Measurements from ENCODE around the gene ZNF804A. TPM values are rescaled to one million over a fixed set of nuclear protein-coding genes. Genes with fewer than 3 reads are reported as not detected.

ZNF804A gene
- total RNA-seq, 1 experiment from 2014 or later = not detected

- no TSS peak for BruUV-seq (replicated peaks)
- no peak for TF ChIP-seq CTCF (IDR thresholded peaks at IDR 0.05; ENCODE audit: insufficient read depth in 1 of 2, low read depth in 1 of 2, low read length in 1 of 2, severe bottlenecking in 1 of 2, unreplicated experiment in 1 of 2)
- Histone ChIP-seq H3K36me3 (ENCODE audit: control insufficient read depth, insufficient read depth, low read length) (no peaks in the 10 kb centered on the region), H3K4me1 (no peaks in the 10 kb centered on the region), H3K27me3 (replicated peaks; ENCODE audit: control insufficient read depth, insufficient read depth, low read length) (no peaks in the 10 kb centered on the region), H3K4me3 (ENCODE audit: low read depth, low read length) (no peak overlapping the region), H3K9me3 (no peaks in the 10 kb centered on the region)
- POLR2A ChIA-PET = no interaction called here
- H3K27ac Mint-ChIP-seq (ENCODE audit: unreplicated experiment) = no peak overlapping the region
- no peaks in the 10 kb centered on the region for H3K4me1 Mint-ChIP-seq (ENCODE audit: low read depth, unreplicated experiment)
- DNase-seq = no peak
- CTCF ChIA-PET = no interaction called here
- no peak overlapping the region for H3K4me3 Mint-ChIP-seq (ENCODE audit: unreplicated experiment)
- H3K27me3 Mint-ChIP-seq (ENCODE audit: insufficient read depth, unreplicated experiment) = no peaks in the 10 kb centered on the region
- intact Hi-C loops (cut with micrococcal nuclease; ENCODE audit: unreplicated experiment) = no loop called here
- no peaks in the 10 kb centered on the region for H3K9me3 Mint-ChIP-seq (ENCODE audit: unreplicated experiment)
- no peaks in the 10 kb centered on the region for H3K36me3 Mint-ChIP-seq (ENCODE audit: insufficient read depth, unreplicated experiment)
These were observed 358.5 kb downstream of the ZNF804A start for GRCh38 chr2:184956856-184957255.

- Mint-ChIP-seq H3K27ac (ENCODE audit: unreplicated experiment) (no peak overlapping the region), H3K4me1 (ENCODE audit: low read depth, unreplicated experiment) (no peaks in the 10 kb centered on the region), H3K9me3 (ENCODE audit: unreplicated experiment) (peaks cover 1% of the 10 kb centered on the region), H3K36me3 (ENCODE audit: insufficient read depth, unreplicated experiment) (no peaks in the 10 kb centered on the region), H3K27me3 (ENCODE audit: insufficient read depth, unreplicated experiment) (no peaks in the 10 kb centered on the region), H3K4me3 (ENCODE audit: unreplicated experiment) (no peak overlapping the region)
- Histone ChIP-seq H3K36me3 (ENCODE audit: control insufficient read depth, insufficient read depth, low read length) (no peaks in the 10 kb centered on the region), H3K4me3 (ENCODE audit: low read depth, low read length) (no peak overlapping the region), H3K9me3 (0 out of 2 replicates have a peak, but pooled peaks cover 3% of the 10 kb centered on the region), H3K27me3 (replicated peaks; ENCODE audit: control insufficient read depth, insufficient read depth, low read length) (no peaks in the 10 kb centered on the region), H3K4me1 (no peaks in the 10 kb centered on the region)
- no peak for TF ChIP-seq CTCF (IDR thresholded peaks at IDR 0.05; ENCODE audit: insufficient read depth in 1 of 2, low read depth in 1 of 2, low read length in 1 of 2, severe bottlenecking in 1 of 2, unreplicated experiment in 1 of 2)
- ChIA-PET CTCF (no interaction called here), POLR2A (no interaction called here)
- intact Hi-C loops (cut with micrococcal nuclease; ENCODE audit: unreplicated experiment) = no loop called here
- no TSS peak for BruUV-seq (replicated peaks)
- no peak for DNase-seq
These were observed 373.3 kb downstream of the ZNF804A start for GRCh38 chr2:184971546-184972068.
